Fibroblast of the aortic adventitia (primary cell): ENCODE data around the gene BCL11B. TPM values are rescaled to one million over a fixed set of nuclear protein-coding genes. Genes with fewer than 3 reads are reported as not detected.

Experiments
- DNase-seq: peaks from one replicate; pipeline ENCODE4 v3.0.0-alpha.2; 2010; ENCODE audit warnings: low read depth
- H3K4me3 ChIP-seq: 2 replicates; pipeline ENCODE4 v1.5.1; 2011; ENCODE audit warnings: low read depth, mild to moderate bottlenecking, control low read depth, low read length, moderate library complexity
- CTCF ChIP-seq: IDR thresholded peaks from 2 replicates; pipeline ENCODE4 v1.5.1; 2011; ENCODE audit warnings: mild to moderate bottlenecking, low read length, control low read depth, inconsistent platforms; ENCODE audit not compliant: insufficient read depth
- total RNA-seq: library from RNA; depleted of rRNA; stranded (reverse); fragments of >200 nt; gene quantifications from 2 replicates; pipeline ENCODE4 v1.2.3, GENCODE V29; 2012; ENCODE audit warnings: low replicate concordance

Gene BCL11B
- total RNA-seq, 1 donor: 0.09 TPM

- H3K4me3 ChIP-seq: no peak overlapping the region
- no peak for TF ChIP-seq CTCF
- DNase-seq: no peak
These were observed 37.3 kb upstream of the BCL11B start for GRCh38 chr14:99309220-99309766.

GRCh38 chr14:99304208-99304607 is 32.2 kb upstream of the BCL11B start:
- no peak for DNase-seq
- H3K4me3 ChIP-seq: no peak overlapping the region
- no peak for TF ChIP-seq CTCF

- H3K4me3 ChIP-seq: no peak overlapping the region
- no peak for DNase-seq
- TF ChIP-seq CTCF: no peak
These were observed 28.2 kb upstream of the BCL11B start for GRCh38 chr14:99300190-99300589.

GRCh38 chr14:99296517-99296916 is 24.5 kb upstream of the BCL11B start:
- no peak overlapping the region for H3K4me3 ChIP-seq
- DNase-seq: no peak
- no peak for TF ChIP-seq CTCF

GRCh38 chr14:99289394-99290189 is 17.6 kb upstream of the BCL11B start:
- H3K4me3 ChIP-seq: no peak overlapping the region
- no peak for DNase-seq
- no peak for TF ChIP-seq CTCF

GRCh38 chr14:99288948-99289347 is 17.0 kb upstream of the BCL11B start:
- no peak for DNase-seq
- H3K4me3 ChIP-seq: no peak overlapping the region
- TF ChIP-seq CTCF: no peak
